GM18873 (cell line): ENCODE data around the gene NSMCE4A.
"Not testable (repeated sequence)": the region's sequence is repeated elsewhere in the genome, so short reads cannot be mapped to it uniquely, and the experiment has no call there.

Experiments used
- ATAC-seq: cut with Tn5 transposase; IDR thresholded peaks from one replicate; pipeline ENCODE4 v1.9.1; 2021; ENCODE audit warnings: mild to moderate bottlenecking, moderate library complexity, moderate number of reproducible peaks; ENCODE audit not compliant: unreplicated experiment, low FRiP score

NSMCE4A gene

GRCh38 chr10:121942749-121943416 is 32.1 kb downstream of the NSMCE4A start:
- ATAC-seq: no peak

- ATAC-seq: no peak
Measured at GRCh38 chr10:121941532-121941931, 33.5 kb downstream of the NSMCE4A start.

GRCh38 chr10:121936295-121936694 is 38.7 kb downstream of the NSMCE4A start:
- ATAC-seq: no peak

- no peak for ATAC-seq
Measured at GRCh38 chr10:121935702-121936101, 39.3 kb downstream of the NSMCE4A start.

- ATAC-seq: not testable (repeated sequence)
Measured at GRCh38 chr10:121930268-121931085, 44.5 kb downstream of the NSMCE4A start.

- ATAC-seq: not testable (repeated sequence)
Measured at GRCh38 chr10:121929585-121930267, 45.3 kb downstream of the NSMCE4A start.

- peak; percentile 3 for ATAC-seq
Measured at GRCh38 chr10:121928528-121928884, 46.5 kb downstream of the NSMCE4A start.

GRCh38 chr10:121927841-121928527 is 47.0 kb downstream of the NSMCE4A start, which contains the start of gene ATE1:
TSS of gene ATE1 (minus strand) at chr10:121928031. CDS start at chr10:121927949, 82 bp downstream.
- ATAC-seq: peak; percentile 60

- peak; percentile 37 for ATAC-seq
Measured at GRCh38 chr10:121927318-121927840, 47.6 kb downstream of the NSMCE4A start.

- ATAC-seq: no peak
Measured at GRCh38 chr10:121926671-121927317, 48.2 kb downstream of the NSMCE4A start.

- no peak for ATAC-seq
Measured at GRCh38 chr10:121926157-121926556, 48.9 kb downstream of the NSMCE4A start.

- no peak for ATAC-seq
Measured at GRCh38 chr10:121921238-121921931, 53.6 kb downstream of the NSMCE4A start.

GRCh38 chr10:121919666-121920065 is 55.4 kb downstream of the NSMCE4A start:
- no peak for ATAC-seq

- not testable (repeated sequence) for ATAC-seq
Measured at GRCh38 chr10:121918800-121919199, 56.2 kb downstream of the NSMCE4A start.

- no peak for ATAC-seq
Measured at GRCh38 chr10:121914661-121915060, 60.4 kb downstream of the NSMCE4A start.

GRCh38 chr10:121911421-121911697 is 63.7 kb downstream of the NSMCE4A start:
- ATAC-seq: no peak

GRCh38 chr10:121910673-121911420 is 64.2 kb downstream of the NSMCE4A start:
- no peak for ATAC-seq
